HCT116 (cell line): ENCODE measurements around the gene FAM184A. TPM values are rescaled to one million over a fixed set of nuclear protein-coding genes. Genes with fewer than 3 reads are reported as not detected.

Experiments used
- ATAC-seq: fragments of 200-7000 bp; cut with Tn5 transposase; 2 replicates; pipeline ENCODE4 v1.9.1; 2020; ENCODE audit warnings: mild to moderate bottlenecking, moderate library complexity
- BruUV-seq: library from RNA; stranded (reverse); fragments of 400-500 nt; replicated peaks from 2 replicates; lab custom pipeline; 2021; lab: Mats Ljungman, UMichigan
- CTCF ChIA-PET: fragments of 300-600 bp; sonication (Branson Sonifier 250); formaldehyde crosslinking; loops from one replicate; lab custom pipeline; 2021; ENCODE audit warnings: antibody characterized with exemption; lab: Charles Lee
- POLR2A ChIA-PET: fragments of 300-600, 350-600 bp; sonication (Branson Sonifier 250); formaldehyde crosslinking; loops from one replicate; lab custom pipeline; 2021; ENCODE audit warnings: antibody characterized with exemption; lab: Charles Lee
- RAD21 ChIA-PET, 2 experiments: fragments of 300-600 bp; sonication (Branson Sonifier 250); formaldehyde crosslinking; loops; one replicate each; lab custom pipeline; 2023; ENCODE audit warnings: low total read pairs in 2 of 2; ENCODE audit not compliant: uncharacterized antibody in 2 of 2, unreplicated experiment in 2 of 2, low non-redundant PET in 1 of 2; lab: Charles Lee
- DNase-seq: peaks from one replicate; pipeline ENCODE4 v3.0.0-alpha.2; 2010; ENCODE audit warnings: low read depth, low spot score
- H2AFZ ChIP-seq: fragments of 200-600 bp; shearing (Covaris generic), sonication (generic); 2 replicates; pipeline ENCODE4 v1.6.1; 2017; ENCODE audit warnings: low read depth, mixed run types, mixed read lengths, antibody characterized with exemption, low read length; ENCODE audit not compliant: poor library complexity, severe bottlenecking
- H3K27ac ChIP-seq: 2 replicates; pipeline ENCODE4 v1.5.1; 2012; ENCODE audit warnings: low read depth, low read length
- H3K27me3 ChIP-seq: fragments of 200-600 bp; sonication (generic); 2 replicates; pipeline ENCODE4 v1.6.1; 2016; ENCODE audit warnings: mixed run types, low read length, mixed read lengths; ENCODE audit not compliant: insufficient read depth
- H3K36me3 ChIP-seq, 2 experiments: fragments of 200-500 bp in 1 of 2; fragments of 200-600 bp in 1 of 2; sonication (Bioruptor generic) in 1 of 2; sonication (generic) in 1 of 2; 2 replicates each; pipeline versions ENCODE4 v1.5.1 to v1.6.1; 2014 to 2016; ENCODE audit warnings: low read length in 2 of 2, inconsistent platforms in 1 of 2, mixed read lengths in 1 of 2, mixed run types in 1 of 2; ENCODE audit not compliant: insufficient read depth in 2 of 2, control insufficient read depth in 1 of 2
- H3K4me1 ChIP-seq, 2 experiments: fragments of 200-600 bp in 1 of 2; sonication (generic) in 1 of 2; 2 replicates each; pipeline versions ENCODE4 v1.5.1 to v1.6.1; 2012 to 2017; ENCODE audit warnings: low read length in 2 of 2, inconsistent platforms in 1 of 2, mild to moderate bottlenecking in 1 of 2, mixed read lengths in 1 of 2, mixed run types in 1 of 2, moderate library complexity in 1 of 2; ENCODE audit not compliant: insufficient read depth in 2 of 2, control insufficient read depth in 1 of 2
- H3K4me2 ChIP-seq: fragments of 200-600 bp; sonication (generic); 2 replicates; pipeline ENCODE4 v1.6.1; 2017; ENCODE audit warnings: mixed run types, low read length, mixed read lengths
- H3K4me3 ChIP-seq, 2 experiments: fragments of 200-600 bp in 1 of 2; sonication (generic) in 1 of 2; replicated peaks in 1 of 2; 2 replicates each; pipeline ENCODE4 v1.5.1; 2011 to 2016; ENCODE audit warnings: low read length in 2 of 2, control low read depth in 1 of 2, low read depth in 1 of 2, mild to moderate bottlenecking in 1 of 2, mixed read lengths in 1 of 2, mixed run types in 1 of 2
- H3K79me2 ChIP-seq: fragments of 200-600 bp; sonication (generic); 2 replicates; pipeline ENCODE4 v1.6.1; 2017; ENCODE audit warnings: mild to moderate bottlenecking, mixed run types, low read length, moderate library complexity, mixed read lengths; ENCODE audit not compliant: insufficient read depth
- H3K9ac ChIP-seq: fragments of 200-600 bp; sonication (generic); 2 replicates; pipeline ENCODE4 v1.6.1; 2016; ENCODE audit warnings: low read length, mixed read lengths
- H3K9me2 ChIP-seq: fragments of 200-600 bp; sonication (generic), shearing (Covaris generic); 2 replicates; pipeline ENCODE4 v1.6.1; 2017; ENCODE audit warnings: mixed run types, mild to moderate bottlenecking, moderate library complexity; ENCODE audit not compliant: insufficient read depth
- H3K9me3 ChIP-seq, 2 experiments: fragments of 200-500 bp in 1 of 2; fragments of 200-600 bp in 1 of 2; sonication (Bioruptor generic) in 1 of 2; sonication (generic) in 1 of 2; 2 replicates each; pipeline ENCODE4 v1.6.1; 2014 to 2017; ENCODE audit warnings: low read length in 2 of 2, mixed read lengths in 2 of 2, inconsistent platforms in 1 of 2, low read depth in 1 of 2, mild to moderate bottlenecking in 1 of 2, mixed run types in 1 of 2, moderate library complexity in 1 of 2; ENCODE audit not compliant: control insufficient read depth in 1 of 2, insufficient read depth in 1 of 2
- H4K20me1 ChIP-seq: fragments of 200-600 bp; sonication (generic), shearing (Covaris generic); 2 replicates; pipeline ENCODE4 v1.6.1; 2017; ENCODE audit warnings: mixed run types, mild to moderate bottlenecking, moderate library complexity; ENCODE audit not compliant: insufficient read depth
- CBX3 ChIP-seq: IDR thresholded peaks from 2 replicates; pipeline ENCODE4 v1.6.1; 2012; ENCODE audit warnings: low read depth
- CEBPB ChIP-seq: IDR thresholded peaks from 2 replicates; pipeline ENCODE4 v1.6.1; 2012; ENCODE audit warnings: low read depth
- EGR1 ChIP-seq: IDR thresholded peaks from 2 replicates; pipeline ENCODE4 v1.6.1; 2012; ENCODE audit warnings: low read depth
- ELF1 ChIP-seq: IDR thresholded peaks from 2 replicates; pipeline ENCODE4 v1.6.1; 2012; ENCODE audit warnings: low read depth, borderline replicate concordance
- EZH2 ChIP-seq: fragments of 200-600 bp; sonication (generic); IDR thresholded peaks from 2 replicates; pipeline ENCODE4 v1.6.1; 2017; ENCODE audit warnings: antibody characterized with exemption, mixed run types
- EZH2phosphoT487 ChIP-seq: fragments of 200-600 bp; IDR thresholded peaks from 2 replicates; pipeline ENCODE4 v1.6.1; 2018; ENCODE audit warnings: antibody characterized with exemption, borderline replicate concordance
- FOSL1 ChIP-seq: IDR thresholded peaks from 2 replicates; pipeline ENCODE4 v1.6.1; 2012; ENCODE audit warnings: low read depth
- JUND ChIP-seq: IDR thresholded peaks from 2 replicates; pipeline ENCODE4 v1.6.1; 2012
- POLR2A ChIP-seq: IDR thresholded peaks from 2 replicates; pipeline ENCODE4 v1.7.0; 2011; ENCODE audit warnings: borderline replicate concordance; ENCODE audit not compliant: insufficient read depth, insufficient read length; ENCODE audit errors: extremely low read depth
- RAD21 ChIP-seq: IDR thresholded peaks from 2 replicates; pipeline ENCODE4 v1.6.1; 2012; ENCODE audit warnings: low read depth, mild to moderate bottlenecking
- SP1 ChIP-seq: IDR thresholded peaks from 2 replicates; pipeline ENCODE4 v1.6.1; 2012; ENCODE audit warnings: low read depth
- SRF ChIP-seq: IDR thresholded peaks from 2 replicates; pipeline ENCODE4 v1.6.1; 2012; ENCODE audit warnings: low read depth
- YY1 ChIP-seq: IDR thresholded peaks from 2 replicates; pipeline ENCODE4 v1.6.1; 2011; ENCODE audit warnings: low read length, low read depth, moderate library complexity, mild to moderate bottlenecking; ENCODE audit not compliant: insufficient replicate concordance; ENCODE audit errors: extremely low read depth
- ZBTB33 ChIP-seq: IDR thresholded peaks from 2 replicates; pipeline ENCODE4 v1.6.1; 2011; ENCODE audit warnings: mild to moderate bottlenecking, low read length, moderate library complexity; ENCODE audit not compliant: insufficient replicate concordance; ENCODE audit errors: extremely low read depth
- ZFX ChIP-seq: fragments of 450-650 bp; IDR thresholded peaks from 2 replicates; pipeline ENCODE4 v1.6.1; 2017
- ZNF274 ChIP-seq: fragments of 200-500 bp; sonication (Bioruptor generic); IDR thresholded peaks from 2 replicates; pipeline ENCODE4 v1.6.1; 2014; ENCODE audit warnings: mild to moderate bottlenecking, low read depth, low read length, inconsistent platforms
- intact Hi-C: fragments of 100-400 bp; cut with micrococcal nuclease; formaldehyde crosslinking; loops from 2 replicates; pipeline ENCODE4 v1.10.0; 2022
- total RNA-seq: library from RNA; stranded (reverse); gene quantifications from one replicate; pipeline ENCODE4 v1.2.1, GENCODE V29; 2021; ENCODE audit not compliant: unreplicated experiment
- TF ChIP-seq, protein P1 (sequence below): IDR thresholded peaks from 2 replicates; pipeline ENCODE4 v1.6.1; 2012; ENCODE audit warnings: low read depth
- TF ChIP-seq, protein P2 (sequence below), 3 experiments: fragments of 200-600 bp in 1 of 3; sonication (generic) in 1 of 3; IDR thresholded peaks in 2 of 3; conservative IDR thresholded peaks in 1 of 3; 2 replicates each; pipeline ENCODE4 v1.5.1; 2012 to 2017; ENCODE audit warnings: low read depth in 2 of 3, low read length in 2 of 3, antibody characterized with exemption in 1 of 3, borderline replicate concordance in 1 of 3, control low read depth in 1 of 3, mild to moderate bottlenecking in 1 of 3, mixed read lengths in 1 of 3, mixed run types in 1 of 3, moderate library complexity in 1 of 3; ENCODE audit not compliant: insufficient read depth in 1 of 3
- TF ChIP-seq, protein P3 (sequence below): IDR thresholded peaks from 2 replicates; pipeline ENCODE4 v1.6.1; 2012
- TF ChIP-seq, protein P4 (sequence below): IDR thresholded peaks from 2 replicates; pipeline ENCODE4 v1.6.1; 2012

FAM184A gene
- total RNA-seq, 1 experiment from 2014 or later, result 2.4 TPM

DNA sequence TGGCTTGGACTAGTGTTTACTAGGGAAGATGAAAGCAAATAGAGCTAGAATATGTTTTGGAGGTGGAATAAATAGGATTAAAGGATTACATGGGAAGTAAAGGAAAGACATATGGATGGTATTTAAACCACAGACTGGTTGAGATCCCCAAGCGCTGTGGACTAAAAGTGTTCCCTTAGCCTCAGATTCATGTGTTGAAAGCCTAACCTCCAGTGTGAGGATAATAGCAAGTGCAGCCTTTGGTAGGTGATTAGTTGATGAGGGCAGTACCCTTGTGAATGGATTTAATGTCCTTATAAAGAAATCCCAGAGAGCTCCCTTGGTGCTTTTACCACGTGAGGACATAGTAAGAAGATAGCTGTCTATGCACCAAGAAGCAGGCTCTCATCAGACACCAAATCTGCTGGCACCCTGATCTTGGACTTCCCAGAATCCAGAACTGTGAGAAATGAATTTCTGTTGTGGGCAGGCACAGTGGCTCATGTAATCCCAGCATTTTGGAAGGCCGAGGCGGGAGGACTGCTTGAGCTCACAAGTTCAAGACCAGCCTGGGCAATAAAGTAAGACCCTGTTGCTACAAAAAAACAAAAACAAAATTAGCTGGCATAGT, 86.2 kb downstream of the FAM184A start:
- Histone ChIP-seq H2AFZ (no peak overlapping the region), H3K4me3 (no peak overlapping the region), H3K9me2 (no peaks in the 10 kb centered on the region), H3K36me3 (no peaks in the 10 kb centered on the region), H3K27me3 (no peaks in the 10 kb centered on the region), H3K9me3 (no peaks in the 10 kb centered on the region), H3K4me2 (no peak overlapping the region), H3K27ac (no peak overlapping the region), H3K79me2 (no peaks in the 10 kb centered on the region), H3K4me1 (no peaks in the 10 kb centered on the region), H3K9ac (no peak overlapping the region), H4K20me1 (no peaks in the 10 kb centered on the region)
- no peak for DNase-seq
- no peak for ATAC-seq
- CTCF ChIA-PET, result interaction anchor here (0.7 kb wide), 1 partner anchor 254 kb away, joined by 3 read pairs; no protein-coding TSS in a partner anchor
- RAD21 ChIA-PET, result no interaction called here
- BruUV-seq, result no TSS peak
- intact Hi-C loops, result no loop called here
- POLR2A ChIA-PET, result no interaction called here
- no peak for TF ChIP-seq YY1
- TF ChIP-seq, protein P1, sequence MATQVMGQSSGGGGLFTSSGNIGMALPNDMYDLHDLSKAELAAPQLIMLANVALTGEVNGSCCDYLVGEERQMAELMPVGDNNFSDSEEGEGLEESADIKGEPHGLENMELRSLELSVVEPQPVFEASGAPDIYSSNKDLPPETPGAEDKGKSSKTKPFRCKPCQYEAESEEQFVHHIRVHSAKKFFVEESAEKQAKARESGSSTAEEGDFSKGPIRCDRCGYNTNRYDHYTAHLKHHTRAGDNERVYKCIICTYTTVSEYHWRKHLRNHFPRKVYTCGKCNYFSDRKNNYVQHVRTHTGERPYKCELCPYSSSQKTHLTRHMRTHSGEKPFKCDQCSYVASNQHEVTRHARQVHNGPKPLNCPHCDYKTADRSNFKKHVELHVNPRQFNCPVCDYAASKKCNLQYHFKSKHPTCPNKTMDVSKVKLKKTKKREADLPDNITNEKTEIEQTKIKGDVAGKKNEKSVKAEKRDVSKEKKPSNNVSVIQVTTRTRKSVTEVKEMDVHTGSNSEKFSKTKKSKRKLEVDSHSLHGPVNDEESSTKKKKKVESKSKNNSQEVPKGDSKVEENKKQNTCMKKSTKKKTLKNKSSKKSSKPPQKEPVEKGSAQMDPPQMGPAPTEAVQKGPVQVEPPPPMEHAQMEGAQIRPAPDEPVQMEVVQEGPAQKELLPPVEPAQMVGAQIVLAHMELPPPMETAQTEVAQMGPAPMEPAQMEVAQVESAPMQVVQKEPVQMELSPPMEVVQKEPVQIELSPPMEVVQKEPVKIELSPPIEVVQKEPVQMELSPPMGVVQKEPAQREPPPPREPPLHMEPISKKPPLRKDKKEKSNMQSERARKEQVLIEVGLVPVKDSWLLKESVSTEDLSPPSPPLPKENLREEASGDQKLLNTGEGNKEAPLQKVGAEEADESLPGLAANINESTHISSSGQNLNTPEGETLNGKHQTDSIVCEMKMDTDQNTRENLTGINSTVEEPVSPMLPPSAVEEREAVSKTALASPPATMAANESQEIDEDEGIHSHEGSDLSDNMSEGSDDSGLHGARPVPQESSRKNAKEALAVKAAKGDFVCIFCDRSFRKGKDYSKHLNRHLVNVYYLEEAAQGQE, result no peak
- TF ChIP-seq, protein P2, sequence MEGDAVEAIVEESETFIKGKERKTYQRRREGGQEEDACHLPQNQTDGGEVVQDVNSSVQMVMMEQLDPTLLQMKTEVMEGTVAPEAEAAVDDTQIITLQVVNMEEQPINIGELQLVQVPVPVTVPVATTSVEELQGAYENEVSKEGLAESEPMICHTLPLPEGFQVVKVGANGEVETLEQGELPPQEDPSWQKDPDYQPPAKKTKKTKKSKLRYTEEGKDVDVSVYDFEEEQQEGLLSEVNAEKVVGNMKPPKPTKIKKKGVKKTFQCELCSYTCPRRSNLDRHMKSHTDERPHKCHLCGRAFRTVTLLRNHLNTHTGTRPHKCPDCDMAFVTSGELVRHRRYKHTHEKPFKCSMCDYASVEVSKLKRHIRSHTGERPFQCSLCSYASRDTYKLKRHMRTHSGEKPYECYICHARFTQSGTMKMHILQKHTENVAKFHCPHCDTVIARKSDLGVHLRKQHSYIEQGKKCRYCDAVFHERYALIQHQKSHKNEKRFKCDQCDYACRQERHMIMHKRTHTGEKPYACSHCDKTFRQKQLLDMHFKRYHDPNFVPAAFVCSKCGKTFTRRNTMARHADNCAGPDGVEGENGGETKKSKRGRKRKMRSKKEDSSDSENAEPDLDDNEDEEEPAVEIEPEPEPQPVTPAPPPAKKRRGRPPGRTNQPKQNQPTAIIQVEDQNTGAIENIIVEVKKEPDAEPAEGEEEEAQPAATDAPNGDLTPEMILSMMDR (IDR thresholded peaks at IDR 0.05 in 2 of 3, conservative IDR thresholded peaks at IDR 0.05 in 1 of 3; ENCODE audit: borderline replicate concordance in 1 of 3, insufficient read depth in 1 of 3, low read depth in 2 of 3, low read length in 2 of 3), result no peak
- no peak for TF ChIP-seq FOSL1
- no peak for TF ChIP-seq POLR2A
- no peak for TF ChIP-seq SRF
- TF ChIP-seq ELF1, result no peak
- TF ChIP-seq ZFX, result no peak
- TF ChIP-seq CEBPB, result no peak
- TF ChIP-seq JUND, result no peak
- no peak for TF ChIP-seq EZH2phosphoT487
- TF ChIP-seq SP1, result no peak
- no peak for TF ChIP-seq CBX3
- TF ChIP-seq, protein P3, sequence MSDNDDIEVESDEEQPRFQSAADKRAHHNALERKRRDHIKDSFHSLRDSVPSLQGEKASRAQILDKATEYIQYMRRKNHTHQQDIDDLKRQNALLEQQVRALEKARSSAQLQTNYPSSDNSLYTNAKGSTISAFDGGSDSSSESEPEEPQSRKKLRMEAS, result no peak
- no peak for TF ChIP-seq ZNF274
- TF ChIP-seq, protein P4, sequence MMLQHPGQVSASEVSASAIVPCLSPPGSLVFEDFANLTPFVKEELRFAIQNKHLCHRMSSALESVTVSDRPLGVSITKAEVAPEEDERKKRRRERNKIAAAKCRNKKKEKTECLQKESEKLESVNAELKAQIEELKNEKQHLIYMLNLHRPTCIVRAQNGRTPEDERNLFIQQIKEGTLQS, result no peak
- TF ChIP-seq EZH2, result no peak
- no peak for TF ChIP-seq EGR1
- no peak for TF ChIP-seq RAD21
- TF ChIP-seq ZBTB33, result no peak
